Measurements from ENCODE around the gene SGMS1.
"Not testable (repeated sequence)": the region's sequence is repeated elsewhere in the genome, so short reads cannot be mapped to it uniquely, and the experiment has no call there.

The SGMS1 gene

DNA sequence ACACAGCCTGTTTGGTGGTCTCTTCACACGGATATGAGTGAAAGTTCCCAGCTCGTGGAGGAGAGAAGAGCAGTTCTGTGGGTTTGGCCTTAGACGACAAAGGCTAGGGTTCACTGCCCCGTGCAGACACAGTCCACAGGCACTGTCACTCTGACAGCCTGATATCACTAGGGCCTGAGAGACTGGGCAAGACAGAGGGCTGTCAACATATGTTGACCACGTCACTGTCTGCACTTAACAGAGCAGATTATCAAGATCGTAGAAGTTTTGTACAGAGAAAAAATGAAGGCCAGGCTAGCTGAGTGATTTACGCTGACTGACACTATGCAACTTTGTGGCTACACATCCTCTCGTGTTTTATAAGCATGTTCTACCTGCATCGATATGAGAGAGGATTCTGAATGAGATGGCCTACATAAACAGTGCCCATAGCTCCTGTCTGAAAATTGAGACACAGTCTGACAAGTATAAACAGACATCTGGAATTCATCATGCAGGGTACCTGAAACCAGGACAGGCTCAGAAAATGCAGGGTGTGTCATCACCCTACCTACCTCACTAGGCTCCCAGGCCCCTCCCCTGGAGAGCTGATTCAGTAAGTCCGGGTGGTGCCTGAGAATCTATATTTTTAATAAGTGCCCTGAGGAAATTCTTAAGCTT lies 120.0 kb downstream of the SGMS1 start:
- DNase-seq, result no peak

DNA sequence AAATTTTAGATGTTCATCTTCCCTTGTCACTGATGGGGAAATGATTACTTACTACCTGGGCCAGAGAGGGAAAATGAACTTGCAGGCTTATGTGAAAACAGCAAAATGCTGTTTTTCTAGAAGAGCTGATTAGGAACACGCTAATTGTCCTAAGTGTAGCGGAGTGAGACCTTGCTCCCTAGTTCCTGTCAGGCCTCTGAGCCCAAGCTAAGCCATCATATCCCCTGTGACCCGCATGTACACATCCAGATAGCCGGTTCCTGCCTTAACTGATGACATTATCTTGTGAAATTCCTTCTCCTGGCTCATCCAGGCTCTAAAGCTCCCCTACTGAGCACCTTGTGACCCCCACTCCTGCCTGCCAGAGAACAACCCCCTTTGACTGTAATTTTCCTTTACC lies 120.6 kb downstream of the SGMS1 start:
- not testable (repeated sequence) for DNase-seq

DNA sequence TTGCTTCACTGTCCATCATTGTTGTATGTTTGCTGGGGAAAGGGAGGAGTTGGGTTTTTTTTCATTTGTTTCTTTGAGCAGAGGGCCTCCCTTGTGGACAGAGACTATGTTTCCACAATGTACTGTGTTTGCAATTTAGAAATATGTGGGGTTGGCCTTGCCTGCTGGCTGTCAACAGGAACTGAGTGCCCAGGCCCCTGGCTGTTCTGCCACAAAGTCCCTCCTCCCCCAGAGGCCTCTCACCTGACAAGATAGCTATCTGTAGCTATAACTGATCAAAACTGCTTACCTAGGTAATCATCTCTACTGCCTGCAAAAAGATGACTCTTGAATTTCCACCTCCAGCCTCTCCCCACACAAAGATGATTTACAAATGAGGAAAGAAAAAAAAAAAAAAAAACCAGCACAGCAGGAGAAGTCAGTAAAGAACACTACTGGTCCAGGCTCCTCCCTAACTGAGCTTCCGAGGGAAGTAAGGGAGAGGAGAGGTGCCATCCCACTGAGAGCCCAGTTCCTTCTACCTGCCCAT lies 121.8 kb downstream of the SGMS1 start:
- no peak for DNase-seq

DNA sequence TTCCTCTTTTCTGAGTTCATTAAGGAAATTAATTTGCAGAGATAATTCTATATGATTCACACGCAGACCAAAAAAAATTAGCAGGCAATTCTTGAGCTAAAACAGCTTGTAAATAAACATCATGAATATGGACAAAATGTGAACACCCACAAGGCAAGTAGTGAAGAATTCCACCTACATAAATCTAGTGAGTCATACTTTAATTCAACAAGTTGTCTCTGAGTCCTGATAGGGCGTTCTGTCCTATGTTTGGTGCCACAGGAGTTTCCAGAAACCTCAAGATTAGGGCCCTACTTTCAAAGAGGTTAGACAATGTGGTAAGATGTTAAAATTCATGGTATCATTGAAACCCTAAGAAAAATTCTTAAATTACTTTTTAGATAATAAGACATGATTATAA lies 122.3 kb downstream of the SGMS1 start:
- DNase-seq, result no peak

DNA sequence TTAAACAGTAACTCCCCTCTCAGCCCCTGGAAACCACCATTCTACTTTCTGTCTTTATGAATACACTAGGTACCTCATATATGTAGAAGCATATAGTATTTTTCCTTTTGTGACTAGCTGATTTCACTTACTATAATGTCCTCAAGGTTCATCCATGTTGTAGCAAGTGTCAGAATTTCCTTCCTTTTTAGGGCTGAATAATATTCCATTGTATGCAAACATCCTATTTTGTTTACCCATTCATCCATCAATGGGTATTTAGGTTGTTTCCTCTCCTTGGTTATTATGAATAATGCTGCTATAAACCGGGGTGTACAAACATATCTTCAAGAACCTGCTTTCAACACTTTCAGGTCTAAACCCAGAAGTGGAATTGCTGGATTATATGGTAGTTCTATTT lies 125.3 kb downstream of the SGMS1 start:
- no peak for DNase-seq

DNA sequence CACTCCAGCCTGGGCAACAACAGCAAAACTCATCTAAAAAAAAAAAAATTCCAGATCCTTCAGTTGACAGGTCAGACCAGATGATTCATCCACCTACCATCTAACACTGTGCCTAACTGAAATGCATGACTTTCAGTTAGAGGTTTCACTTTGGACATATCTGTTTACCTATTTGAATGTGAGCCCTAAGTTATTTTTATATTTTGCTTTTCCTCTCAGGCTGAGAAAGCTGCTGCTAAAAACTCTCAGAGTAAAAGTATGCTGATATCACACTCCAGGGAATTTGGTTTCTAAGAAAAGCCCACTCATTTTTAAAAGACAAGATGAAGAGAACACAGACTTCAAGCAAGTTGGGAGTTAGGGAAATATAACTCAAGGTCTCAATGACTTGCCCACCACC lies 126.0 kb downstream of the SGMS1 start:
- no peak for DNase-seq

DNA sequence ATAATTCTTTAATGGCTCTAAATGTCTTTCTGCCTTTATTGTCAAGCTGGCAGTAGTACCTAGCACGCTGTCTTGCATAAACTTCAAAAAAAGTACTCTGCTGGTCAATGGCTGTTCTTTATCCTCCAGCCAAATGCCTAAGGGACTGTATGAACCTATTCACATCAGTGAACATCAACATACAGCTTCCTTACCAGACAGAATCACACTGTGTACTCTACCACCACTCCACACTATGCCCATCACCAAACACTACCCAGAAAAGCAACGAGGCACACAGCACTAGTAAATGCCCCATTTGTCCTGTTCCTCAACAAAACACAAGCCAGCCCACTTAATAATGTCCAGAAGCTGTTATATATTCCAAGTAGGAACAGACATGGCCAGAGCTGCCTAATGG lies 127.5 kb downstream of the SGMS1 start:
- no peak for DNase-seq

DNA sequence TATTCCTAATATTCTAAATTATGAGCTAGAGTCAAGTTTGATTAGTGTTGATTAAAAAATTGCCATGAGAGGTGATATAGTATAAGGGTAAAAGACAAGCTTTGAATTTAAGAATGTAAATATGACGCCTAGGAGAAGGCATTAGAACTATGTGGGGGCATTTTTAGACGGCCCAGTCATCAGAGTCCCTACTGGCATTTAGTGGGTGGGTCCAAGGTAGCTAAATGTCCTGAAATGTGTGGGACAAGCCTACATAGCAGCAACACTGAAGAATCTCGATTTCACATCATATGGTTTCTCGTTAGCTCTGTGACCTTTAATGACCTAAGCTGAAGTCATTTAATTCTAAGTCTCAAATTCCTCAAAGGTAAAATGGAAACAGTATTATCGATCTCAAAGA lies 133.5 kb downstream of the SGMS1 start:
- no peak for DNase-seq

DNA sequence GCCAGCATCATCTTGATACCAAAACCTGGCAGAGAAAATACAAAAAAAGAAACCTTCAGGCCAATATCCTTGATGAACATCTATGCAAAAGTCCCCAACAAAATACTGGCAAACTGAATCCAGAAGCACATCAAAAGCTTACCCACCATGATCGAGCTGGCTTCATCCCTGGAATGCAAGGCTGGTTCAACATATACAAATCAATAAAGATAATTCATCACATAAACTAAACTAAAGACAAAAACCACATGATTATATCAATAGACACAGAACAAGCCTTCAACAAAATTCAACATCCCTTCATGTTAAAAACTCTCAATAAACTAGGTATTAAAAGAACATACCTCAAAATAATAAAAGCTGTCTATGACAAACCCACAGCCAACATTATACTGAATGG lies 139.2 kb downstream of the SGMS1 start:
- DNase-seq, result not testable (repeated sequence)

DNA sequence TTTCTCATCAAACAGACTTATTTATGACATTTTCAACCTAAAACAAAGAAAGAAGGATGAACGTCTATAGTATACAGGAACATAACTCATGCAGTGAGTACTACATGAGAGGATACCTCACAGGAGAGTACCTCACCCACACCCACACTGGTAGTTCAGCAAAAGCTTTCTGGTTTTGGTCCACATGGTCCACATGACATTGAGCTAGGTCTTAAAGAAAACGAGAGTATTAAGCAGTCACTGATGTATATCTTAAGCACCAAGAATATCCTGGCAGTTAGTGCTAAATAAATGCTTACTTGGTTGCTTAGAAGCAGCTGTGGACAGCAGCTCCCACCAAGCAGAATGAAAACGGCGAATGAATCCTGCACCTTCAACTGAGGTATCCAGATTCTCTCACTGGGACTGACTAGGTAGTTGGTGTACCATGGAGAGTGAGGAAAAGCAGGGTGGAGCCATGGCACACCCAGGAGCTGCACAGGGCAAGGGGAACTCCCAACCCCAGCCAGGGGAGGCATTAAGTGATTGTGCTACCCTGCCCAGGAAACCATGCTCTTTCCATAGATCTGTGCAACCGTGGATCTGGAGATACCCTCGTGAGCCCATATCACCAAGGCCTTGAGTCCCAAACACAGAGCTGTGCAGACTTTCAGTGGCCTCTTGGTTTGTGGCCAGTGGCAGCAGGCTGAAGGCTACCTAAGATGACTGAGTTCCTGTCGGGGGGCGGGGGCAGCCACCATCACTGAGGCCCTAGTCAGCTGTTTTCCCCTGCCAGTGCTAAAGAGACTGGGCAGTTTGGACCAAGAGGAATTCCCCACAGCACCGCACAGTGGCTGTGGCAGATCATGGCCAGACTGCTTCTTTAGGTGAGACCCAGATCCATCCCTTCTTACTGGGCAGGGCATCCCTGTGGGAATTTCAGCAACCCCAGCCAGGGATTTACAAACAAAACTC lies 143.4 kb downstream of the SGMS1 start:
- no peak for DNase-seq

DNA sequence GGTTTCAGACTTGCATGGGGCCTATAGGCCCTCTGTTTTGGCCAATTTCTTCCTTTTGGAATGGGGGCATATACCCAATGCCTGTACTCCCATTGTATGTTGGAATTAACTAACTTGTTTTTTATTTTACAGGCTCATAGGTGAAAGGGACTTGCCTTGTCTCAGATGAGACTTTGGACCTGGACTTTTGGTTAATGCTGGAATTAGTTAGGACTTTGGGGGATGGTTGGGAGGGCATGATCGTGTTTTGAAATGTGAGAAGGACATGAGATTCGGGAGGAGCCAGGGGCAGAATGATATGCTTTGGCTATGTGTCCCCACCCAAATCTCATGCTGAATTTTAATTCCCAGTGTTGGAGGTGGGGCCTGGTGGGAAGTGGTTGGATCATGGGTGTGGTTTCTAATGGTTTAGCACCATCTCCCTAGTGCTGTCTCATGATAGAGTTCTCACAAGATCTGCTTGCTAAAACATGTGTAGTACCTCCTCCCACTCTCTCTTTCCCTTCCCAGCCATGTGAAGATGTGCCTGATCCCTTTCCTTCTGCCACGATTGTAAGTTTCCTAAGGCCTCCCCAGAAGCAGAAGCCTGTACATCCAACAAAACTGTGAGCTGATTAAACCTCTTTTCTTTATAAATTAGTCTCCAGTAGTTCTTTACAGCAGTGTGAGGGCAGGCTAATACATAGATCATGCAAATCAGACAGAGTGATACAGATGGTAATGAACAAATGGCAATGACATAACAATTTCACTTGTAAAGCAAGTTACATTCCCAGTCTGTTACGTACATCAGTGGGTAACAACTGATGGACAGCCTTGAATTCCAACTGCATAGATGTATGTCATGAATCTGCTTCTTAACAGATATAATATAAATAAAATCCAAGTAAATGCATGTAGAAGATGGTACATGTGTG lies 146.2 kb downstream of the SGMS1 start:
- no peak for DNase-seq

DNA sequence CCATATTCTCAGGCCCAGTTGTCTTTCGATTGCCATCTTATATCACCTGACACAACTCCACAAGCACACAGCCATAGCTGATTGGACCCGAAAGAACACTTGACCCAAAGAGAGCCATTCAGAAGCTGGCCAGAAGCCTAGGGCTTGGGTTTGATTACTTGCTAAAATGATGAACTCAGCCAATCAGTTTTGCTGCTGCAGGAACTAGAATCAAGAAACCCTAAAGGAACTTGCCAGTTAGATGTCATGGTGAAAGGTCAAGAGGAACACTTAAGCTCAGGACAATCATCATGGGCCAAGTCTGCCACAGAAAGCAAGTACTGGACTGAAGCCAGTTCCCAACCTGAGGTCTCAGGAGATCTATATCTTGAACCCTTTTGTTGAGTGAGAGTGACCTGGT lies 150.0 kb downstream of the SGMS1 start:
- no peak for DNase-seq

DNA sequence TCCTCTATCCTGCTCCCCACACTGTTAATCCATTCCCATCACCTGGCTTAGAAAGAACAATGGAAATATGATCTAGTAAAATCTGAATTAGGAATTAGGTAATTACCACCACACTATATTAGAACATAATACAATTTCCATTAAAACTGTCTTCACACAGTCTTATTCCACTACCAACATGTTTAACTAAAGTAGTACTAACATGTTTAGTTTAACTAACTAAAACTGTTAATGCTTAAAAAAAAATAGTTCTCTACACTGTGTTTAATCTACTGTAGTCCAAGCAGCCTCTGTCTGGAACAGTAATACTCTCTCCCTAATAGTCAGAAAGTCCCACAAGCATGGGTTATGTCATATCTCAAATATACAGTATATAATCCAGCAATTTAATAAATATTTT lies 150.8 kb downstream of the SGMS1 start:
- DNase-seq, result no peak

DNA sequence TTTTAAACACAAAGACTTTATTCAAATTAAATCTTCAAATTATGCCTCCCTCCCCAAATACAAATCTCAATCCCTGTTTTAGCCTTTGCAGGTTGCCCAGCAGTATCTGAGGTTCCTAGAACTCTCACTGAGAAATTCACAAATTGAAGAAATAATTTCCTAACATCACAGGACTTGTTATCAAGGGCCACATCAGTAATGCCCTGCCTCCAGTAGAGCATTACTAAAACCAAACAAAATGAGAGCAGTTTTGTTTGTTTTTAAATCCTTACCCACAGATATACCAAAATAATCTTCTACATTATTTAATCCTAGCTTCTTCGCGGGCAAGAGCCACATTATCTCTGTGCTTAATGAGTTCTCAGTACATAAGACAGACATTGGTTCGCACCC lies 152.2 kb downstream of the SGMS1 start:
- DNase-seq, result no peak

DNA sequence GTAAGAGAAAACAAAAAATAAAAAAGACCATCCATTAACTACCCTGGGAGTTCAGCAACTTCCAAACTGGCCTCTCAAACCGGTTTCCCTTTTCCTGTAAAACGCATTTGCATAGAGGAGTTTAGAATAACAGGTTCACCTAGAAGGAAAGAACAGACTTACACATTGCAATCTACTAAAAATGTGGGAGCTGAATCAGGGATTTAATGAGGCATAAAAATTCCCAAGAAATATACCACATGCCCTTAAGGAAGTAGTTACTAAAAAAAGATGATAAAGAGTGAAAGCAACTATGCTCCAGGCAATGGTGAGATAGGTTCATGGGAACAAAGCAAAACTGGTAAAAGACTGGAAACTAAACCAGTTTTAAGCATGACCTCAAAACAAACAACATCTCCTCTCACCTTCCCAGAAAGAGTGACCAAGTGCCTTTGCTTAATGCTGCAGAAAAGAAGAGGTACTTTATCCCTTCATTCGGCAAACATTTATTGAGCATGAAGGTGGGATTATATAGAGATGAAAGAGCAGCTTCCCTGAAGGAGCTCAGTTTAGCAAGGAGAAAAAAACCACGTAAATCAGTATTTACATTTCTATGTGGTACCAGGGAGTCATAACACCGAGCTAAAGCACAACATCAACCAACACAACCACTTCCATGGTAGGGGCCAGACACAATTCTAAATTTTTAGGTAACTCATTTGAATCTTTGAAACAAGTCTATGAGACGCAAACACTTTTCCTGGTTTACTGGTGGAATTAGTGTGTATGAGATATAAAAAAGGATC lies 152.8 kb downstream of the SGMS1 start:
- DNase-seq, result no peak

DNA sequence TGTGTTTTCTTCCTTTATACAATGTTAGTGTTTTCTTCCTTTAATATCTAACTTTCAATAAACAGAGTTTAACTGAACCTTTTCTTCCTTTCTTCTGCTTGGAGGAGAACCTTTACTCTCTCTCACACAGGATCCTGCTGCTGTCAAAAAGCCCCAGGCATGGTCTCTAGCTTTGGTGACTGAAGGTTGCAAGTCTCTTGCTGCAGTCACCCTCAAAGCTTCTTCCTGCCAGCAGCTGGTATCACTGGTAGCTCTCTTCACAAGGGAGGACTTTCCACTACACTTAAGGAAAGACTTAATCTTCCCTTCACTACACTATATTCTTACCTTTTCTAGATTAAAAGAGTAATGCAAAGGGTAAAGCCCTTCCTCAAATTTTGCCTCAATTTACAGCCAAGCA lies 153.4 kb downstream of the SGMS1 start:
- no peak for DNase-seq

DNA sequence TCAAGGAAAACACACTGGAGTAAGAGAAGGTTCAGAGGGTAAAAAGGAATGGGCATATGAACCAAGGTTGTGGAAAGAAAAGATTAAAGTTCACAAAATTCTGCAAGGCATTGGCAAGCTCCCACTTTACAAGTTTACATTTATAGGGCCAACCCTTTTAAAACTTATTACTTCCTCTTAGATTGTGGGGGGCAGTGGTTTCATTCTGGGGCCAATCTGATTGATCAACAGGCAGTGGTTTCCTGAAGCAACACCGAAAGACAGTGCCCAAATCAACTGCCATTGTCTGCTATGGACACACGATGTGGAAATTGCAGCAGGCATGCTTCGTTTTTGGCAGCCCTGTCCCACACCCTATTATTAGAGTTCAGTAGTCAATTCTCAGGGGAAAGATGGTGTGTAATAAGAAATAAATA lies 154.0 kb downstream of the SGMS1 start:
- DNase-seq, result no peak

DNA sequence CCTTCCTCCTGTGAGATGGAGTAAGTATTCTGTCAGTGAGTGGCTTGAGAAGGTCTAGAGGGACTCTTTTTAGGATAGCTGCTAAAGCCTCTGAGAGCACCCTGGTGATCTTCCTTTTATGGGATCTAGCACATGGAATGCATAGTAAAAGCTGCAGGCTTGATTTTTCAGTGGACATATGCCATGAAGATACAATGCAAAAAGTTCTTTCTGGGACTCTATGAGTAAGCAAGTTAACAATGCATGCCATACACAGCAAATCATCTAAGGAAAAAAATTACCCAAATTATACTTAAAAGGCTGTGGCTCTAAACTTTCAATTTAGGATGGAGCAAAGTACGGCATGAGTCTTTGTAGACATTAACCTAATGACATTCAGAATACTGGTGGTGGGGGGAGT lies 154.5 kb downstream of the SGMS1 start:
- DNase-seq, result no peak

DNA sequence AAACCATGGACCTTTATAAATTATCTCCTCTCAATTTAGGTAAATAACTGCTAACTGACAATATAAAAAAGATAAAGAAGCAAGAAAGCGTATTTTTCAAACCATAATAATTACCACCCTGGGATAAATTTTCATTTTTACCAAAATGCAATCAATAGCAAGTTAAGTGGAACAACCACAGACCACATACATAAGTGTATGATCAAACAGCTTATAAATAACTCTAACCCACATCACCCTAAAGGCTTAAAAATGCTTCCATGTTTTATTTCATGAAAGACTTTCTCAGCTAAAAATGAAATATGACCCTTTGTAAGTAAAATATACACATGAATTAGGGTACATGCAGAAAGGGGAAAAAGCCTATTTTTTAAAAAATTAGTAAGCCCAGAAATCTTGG lies 156.5 kb downstream of the SGMS1 start:
- DNase-seq, result no peak

DNA sequence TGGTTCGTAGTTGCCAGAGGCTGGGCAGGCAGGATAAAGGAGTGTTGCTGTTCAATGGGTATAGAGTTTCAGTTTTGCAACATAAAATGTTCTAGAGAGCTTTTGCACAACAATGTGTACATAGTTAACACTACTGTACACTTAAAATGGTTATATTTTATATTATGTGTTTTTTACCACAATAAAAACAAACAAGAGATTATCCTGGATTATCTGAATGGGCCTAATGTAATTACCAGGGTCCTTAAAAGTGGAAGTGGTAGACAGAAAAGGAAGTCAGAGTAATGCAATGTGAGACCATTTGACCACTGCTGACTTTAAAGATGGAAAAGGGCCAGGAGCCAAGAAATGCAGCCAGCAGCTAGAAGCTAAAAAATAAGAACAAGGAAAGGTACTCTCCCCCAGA lies 159.7 kb downstream of the SGMS1 start:
- DNase-seq, result peak; percentile 30

DNA sequence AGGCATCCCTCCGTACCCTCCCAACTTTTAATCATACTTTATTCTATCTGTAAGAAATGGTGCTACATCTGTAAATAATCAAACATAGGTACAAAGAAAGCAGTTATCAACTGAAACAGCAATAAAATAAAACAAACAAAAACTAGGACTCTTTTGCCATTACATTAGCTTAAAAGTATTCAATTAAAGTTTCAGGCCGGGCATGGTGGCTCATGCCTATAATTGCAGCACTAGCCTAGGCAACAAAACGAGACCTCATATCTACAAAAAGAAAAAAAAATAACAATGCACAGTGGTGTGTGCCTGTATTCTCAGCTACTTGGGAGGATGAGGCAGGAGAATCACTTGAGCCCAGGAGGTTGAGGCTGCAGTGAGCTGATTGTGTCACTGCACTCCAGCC lies 161.9 kb downstream of the SGMS1 start:
- DNase-seq, result no peak

DNA sequence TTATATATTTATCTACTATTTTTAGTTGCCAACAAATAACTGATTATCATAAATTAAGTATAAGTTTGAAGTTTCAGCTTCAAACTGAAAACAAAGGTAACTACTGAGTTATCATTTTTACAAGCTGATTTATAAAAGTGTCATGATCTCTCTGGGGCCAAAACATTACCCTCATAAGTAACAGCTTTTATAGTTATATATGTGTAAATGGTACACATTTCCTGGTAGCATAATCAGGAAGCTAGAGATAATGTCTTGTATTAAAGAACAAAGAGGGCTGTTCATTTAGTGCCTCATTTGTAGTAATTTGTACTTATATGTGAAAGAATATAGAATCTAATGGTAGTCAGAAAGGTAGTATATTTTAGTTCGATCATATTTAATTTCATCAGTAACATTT lies 162.6 kb downstream of the SGMS1 start:
- no peak for DNase-seq

Data from right hindlimb (tissue), 1 donor.